Smooth muscle cell (in vitro differentiated cells): ENCODE measurements around the gene ARMC8. TPM values are rescaled to one million over a fixed set of nuclear protein-coding genes. Genes with fewer than 3 reads are reported as not detected.

ENCODE experiments used
- DNase-seq: peaks from one replicate; lab custom pipeline; 2025; ENCODE audit not compliant: unreplicated experiment; lab: John Stamatoyannopoulos, UW
- H2AFZ ChIP-seq: fragments of 200-600 bp; sonication (generic); 2 replicates; pipeline ENCODE4 v1.6.0; 2016; ENCODE audit warnings: antibody characterized with exemption, low read depth, mild to moderate bottlenecking
- H3F3A ChIP-seq: fragments of 200-600 bp; sonication (generic); 2 replicates; pipeline ENCODE4 v1.6.0; 2017; ENCODE audit warnings: antibody characterized with exemption, low read depth
- H3K27ac ChIP-seq: fragments of 200-600 bp; sonication (generic); 2 replicates; pipeline ENCODE4 v1.5.1; 2016; ENCODE audit warnings: low read depth, mild to moderate bottlenecking
- H3K27me3 ChIP-seq: fragments of 200-600 bp; sonication (generic); 2 replicates; pipeline ENCODE4 v1.6.1; 2016; ENCODE audit warnings: low read depth, mild to moderate bottlenecking
- H3K36me3 ChIP-seq: fragments of 200-600 bp; sonication (generic); 2 replicates; pipeline ENCODE4 v1.5.1; 2016; ENCODE audit warnings: low read depth
- H3K4me1 ChIP-seq: fragments of 200-600 bp; sonication (generic); 2 replicates; pipeline ENCODE4 v1.5.1; 2016; ENCODE audit warnings: low read depth
- H3K4me2 ChIP-seq: fragments of 200-600 bp; sonication (generic); 2 replicates; pipeline ENCODE4 v1.6.0; 2016; ENCODE audit warnings: mild to moderate bottlenecking
- H3K4me3 ChIP-seq: fragments of 200-600 bp; sonication (generic); 2 replicates; pipeline ENCODE4 v1.5.1; 2016; ENCODE audit warnings: mild to moderate bottlenecking
- H3K79me2 ChIP-seq: fragments of 200-600 bp; sonication (generic); 2 replicates; pipeline ENCODE4 v1.6.0; 2016; ENCODE audit warnings: low read depth, mild to moderate bottlenecking
- H3K9ac ChIP-seq: fragments of 200-600 bp; sonication (generic); 2 replicates; pipeline ENCODE4 v1.6.0; 2016; ENCODE audit warnings: low read depth
- H3K9me3 ChIP-seq: fragments of 200-600 bp; sonication (generic); replicated peaks from 2 replicates; pipeline ENCODE4 v1.5.1; 2016; ENCODE audit warnings: low read depth
- H4K20me1 ChIP-seq: fragments of 200-600 bp; sonication (generic); 2 replicates; pipeline ENCODE4 v1.6.0; 2016; ENCODE audit warnings: low read depth
- WGBS: methylation state at CpG from one replicate; pipeline ENCODE4 v1.1.7; 2016; ENCODE audit warnings: low lambda C conversion rate; 5-methylcytosine and 5-hydroxymethylcytosine counted together
- polyA plus RNA-seq: library from polyadenylated mRNA; unstranded; fragments of >200 nt; fragmentation: Nextera tagmentation; extraction: Ambion mirVana; gene quantifications from 2 replicates; pipeline ENCODE4 v1.2.1, GENCODE V29; 2016
- total RNA-seq: library from RNA; depleted of rRNA; stranded (reverse); fragments of >200 nt; gene quantifications from 2 replicates; pipeline ENCODE4 v1.2.3, GENCODE V29; 2014
- TF ChIP-seq, protein P1 (sequence below): fragments of 200-600 bp; sonication (generic); IDR thresholded peaks from 2 replicates; pipeline ENCODE4 v1.5.1; 2017; ENCODE audit warnings: borderline replicate concordance, mild to moderate bottlenecking, antibody characterized with exemption; ENCODE audit not compliant: insufficient read depth, poor library complexity, severe bottlenecking

Gene ARMC8
- total and polyA plus RNA-seq, 2 experiments from 2014 or later: 22.6 to 39.3 TPM

- Histone ChIP-seq H3K27ac (no peak overlapping the region), H3K27me3 (no peaks in the 10 kb centered on the region), H3K9me3 (no peaks in the 10 kb centered on the region), H3K9ac (no peak overlapping the region), H4K20me1 (no peaks in the 10 kb centered on the region), H2AFZ (no peak overlapping the region), H3K79me2 (no peaks in the 10 kb centered on the region), H3K4me3 (no peak overlapping the region), H3K4me2 (no peak overlapping the region), H3K36me3 (no peaks in the 10 kb centered on the region), H3K4me1 (no peaks in the 10 kb centered on the region), H3F3A (no peaks in the 10 kb centered on the region)
- TF ChIP-seq, protein P1, sequence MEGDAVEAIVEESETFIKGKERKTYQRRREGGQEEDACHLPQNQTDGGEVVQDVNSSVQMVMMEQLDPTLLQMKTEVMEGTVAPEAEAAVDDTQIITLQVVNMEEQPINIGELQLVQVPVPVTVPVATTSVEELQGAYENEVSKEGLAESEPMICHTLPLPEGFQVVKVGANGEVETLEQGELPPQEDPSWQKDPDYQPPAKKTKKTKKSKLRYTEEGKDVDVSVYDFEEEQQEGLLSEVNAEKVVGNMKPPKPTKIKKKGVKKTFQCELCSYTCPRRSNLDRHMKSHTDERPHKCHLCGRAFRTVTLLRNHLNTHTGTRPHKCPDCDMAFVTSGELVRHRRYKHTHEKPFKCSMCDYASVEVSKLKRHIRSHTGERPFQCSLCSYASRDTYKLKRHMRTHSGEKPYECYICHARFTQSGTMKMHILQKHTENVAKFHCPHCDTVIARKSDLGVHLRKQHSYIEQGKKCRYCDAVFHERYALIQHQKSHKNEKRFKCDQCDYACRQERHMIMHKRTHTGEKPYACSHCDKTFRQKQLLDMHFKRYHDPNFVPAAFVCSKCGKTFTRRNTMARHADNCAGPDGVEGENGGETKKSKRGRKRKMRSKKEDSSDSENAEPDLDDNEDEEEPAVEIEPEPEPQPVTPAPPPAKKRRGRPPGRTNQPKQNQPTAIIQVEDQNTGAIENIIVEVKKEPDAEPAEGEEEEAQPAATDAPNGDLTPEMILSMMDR: no peak
- DNase-seq: no peak
- 82% methylated on average over 1 of the region's 1 CpG for whole genome bisulfite sequencing
Observed at GRCh38 chr3:138260611-138261010, 73.5 kb downstream of the ARMC8 start.

GRCh38 chr3:138263104-138263503 is 76.0 kb downstream of the ARMC8 start:
- Histone ChIP-seq H3K27me3 (no peaks in the 10 kb centered on the region), H3K9ac (no peak overlapping the region), H2AFZ (no peak overlapping the region), H3K4me2 (no peak overlapping the region), H3K4me1 (no peaks in the 10 kb centered on the region), H3K36me3 (no peaks in the 10 kb centered on the region), H3K4me3 (no peak overlapping the region), H3K9me3 (no peaks in the 10 kb centered on the region), H3K27ac (no peak overlapping the region), H3F3A (no peaks in the 10 kb centered on the region), H4K20me1 (no peaks in the 10 kb centered on the region), H3K79me2 (no peaks in the 10 kb centered on the region)
- TF ChIP-seq, protein P1: no peak
- no peak for DNase-seq
- WGBS: 77% methylated on average over 2 of the region's 2 CpGs

- Histone ChIP-seq H3K36me3 (no peaks in the 10 kb centered on the region), H3K27me3 (no peaks in the 10 kb centered on the region), H3K27ac (no peak overlapping the region), H3K4me3 (no peak overlapping the region), H3K9ac (no peak overlapping the region), H4K20me1 (no peaks in the 10 kb centered on the region), H3K4me2 (no peak overlapping the region), H3K4me1 (no peaks in the 10 kb centered on the region), H3K9me3 (no peaks in the 10 kb centered on the region), H3K79me2 (no peaks in the 10 kb centered on the region), H2AFZ (no peak overlapping the region), H3F3A (no peaks in the 10 kb centered on the region)
- WGBS: 100% methylated on average over 1 of the region's 1 CpG
- TF ChIP-seq, protein P1: no peak
- DNase-seq: no peak
Observed at GRCh38 chr3:138265745-138266144, 78.6 kb downstream of the ARMC8 start.

DNA sequence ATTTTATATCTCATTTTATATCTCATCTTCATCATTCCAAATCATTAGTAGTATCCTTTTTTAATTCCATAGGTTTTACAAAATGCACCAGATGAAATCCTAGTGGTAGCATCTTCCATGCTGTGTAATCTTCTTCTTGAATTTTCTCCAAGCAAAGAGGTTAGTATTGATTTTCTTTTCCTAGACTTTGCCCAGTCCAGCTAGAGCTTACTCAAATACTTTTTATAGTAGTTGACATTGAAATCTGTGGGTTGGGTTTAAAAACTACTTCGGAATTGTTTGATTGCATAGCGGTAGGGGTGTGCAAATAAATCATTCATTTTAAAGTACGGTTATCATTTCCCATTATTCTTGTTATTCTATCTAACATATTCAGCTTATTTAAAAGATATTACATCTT is 80.0 kb downstream of the ARMC8 start:
- H3K4me1 ChIP-seq: no peaks in the 10 kb centered on the region
- H3K9me3 ChIP-seq: no peaks in the 10 kb centered on the region
- H3K4me3 ChIP-seq: no peak overlapping the region
- no peak overlapping the region for H2AFZ ChIP-seq
- H3K27me3 ChIP-seq: no peaks in the 10 kb centered on the region
- H3F3A ChIP-seq: no peaks in the 10 kb centered on the region
- no peak overlapping the region for H3K27ac ChIP-seq
- H4K20me1 ChIP-seq: no peaks in the 10 kb centered on the region
- H3K79me2 ChIP-seq: no peaks in the 10 kb centered on the region
- 98% methylated on average over 3 of the region's 3 CpGs for WGBS
- TF ChIP-seq, protein P1: no peak
- H3K9ac ChIP-seq: no peak overlapping the region
- H3K36me3 ChIP-seq: no peaks in the 10 kb centered on the region
- DNase-seq: no peak
- H3K4me2 ChIP-seq: no peak overlapping the region
